T-cell (primary cell): ENCODE measurements around the gene ITGAE. TPM values are rescaled to one million over a fixed set of nuclear protein-coding genes. Genes with fewer than 3 reads are reported as not detected.

Experiments
- ATAC-seq, 4 experiments: fragments of 200-7000 bp in 3 of 4; fragments of 150-1000 bp in 1 of 4; cut with Tn5 transposase; replicated peaks in 1 of 4; 1 replicate in 3 of 4; 2 replicates in 1 of 4; pipeline ENCODE4 v1.10.0; 2021; ENCODE audit warnings: moderate library complexity in 3 of 4, mild to moderate bottlenecking in 2 of 4, moderate number of reproducible peaks in 1 of 4
- CTCF ChIA-PET, 2 donors: fragments of 300-600 bp; sonication (Branson Sonifier 250); formaldehyde crosslinking; loops; one replicate each; lab custom pipeline; 2022; ENCODE audit warnings: antibody characterized with exemption in 2 of 2; lab: Charles Lee
- POLR2A ChIA-PET, 2 donors: fragments of 300-600 bp; sonication (Branson Sonifier 250); formaldehyde crosslinking; loops; one replicate each; lab custom pipeline; 2022; ENCODE audit warnings: antibody characterized with exemption in 2 of 2; lab: Charles Lee
- DNase-seq, 35 experiments: peaks; one replicate each; pipeline versions ENCODE4 v3.0.0 to v3.0.0-alpha.2; 2013 to 2023
- H3K27ac ChIP-seq: one replicate; pipeline ENCODE4 v1.5.1; 2013; ENCODE audit warnings: low read length
- H3K27me3 ChIP-seq, 2 experiments: replicated peaks in 1 of 2; 1 replicate in 1 of 2; 2 replicates in 1 of 2; pipeline versions ENCODE4 v1.6.1 to v1.7.0; 2013; ENCODE audit warnings: low read length in 1 of 2, mixed read lengths in 1 of 2; ENCODE audit not compliant: control insufficient read depth in 2 of 2, insufficient read depth in 2 of 2; ENCODE audit errors: extremely low read depth in 1 of 2
- H3K36me3 ChIP-seq, 2 donors: 1 replicate in 1 of 2; 2 replicates in 1 of 2; pipeline versions ENCODE4 v1.6.1 to v1.7.0; 2013; ENCODE audit warnings: low read length in 1 of 2; ENCODE audit not compliant: control insufficient read depth in 2 of 2, insufficient read depth in 1 of 2; ENCODE audit errors: extremely low read depth in 1 of 2
- H3K4me1 ChIP-seq, 2 experiments: 1 replicate in 1 of 2; 2 replicates in 1 of 2; pipeline versions ENCODE4 v1.6.1 to v1.7.0; 2013; ENCODE audit warnings: low read length in 2 of 2, mixed read lengths in 1 of 2; ENCODE audit not compliant: insufficient read depth in 2 of 2, control insufficient read depth in 1 of 2; ENCODE audit errors: extremely low read depth in 1 of 2
- H3K4me3 ChIP-seq, 2 donors: 1 replicate in 1 of 2; 2 replicates in 1 of 2; pipeline versions ENCODE4 v1.5.1 to v1.7.0; 2013; ENCODE audit warnings: mild to moderate bottlenecking in 2 of 2, low read length in 1 of 2, moderate library complexity in 1 of 2; ENCODE audit not compliant: control insufficient read depth in 1 of 2; ENCODE audit errors: extremely low read depth in 1 of 2
- H3K9me3 ChIP-seq: 2 replicates; pipeline ENCODE4 v1.7.0; 2013
- H3K27ac Mint-ChIP-seq, 2 donors: one replicate each; pipeline ENCODE4 v1.8.0; 2020 to 2021; ENCODE audit warnings: mild to moderate bottlenecking in 2 of 2, mixed read lengths in 2 of 2
- H3K27me3 Mint-ChIP-seq, 2 donors: one replicate each; pipeline ENCODE4 v1.8.0; 2021 to 2022; ENCODE audit warnings: mixed read lengths in 2 of 2
- H3K36me3 Mint-ChIP-seq: one replicate; pipeline ENCODE4 v1.8.0; 2021; ENCODE audit warnings: mixed read lengths
- H3K4me1 Mint-ChIP-seq, 3 donors: one replicate each; pipeline ENCODE4 v1.8.0; 2020 to 2022; ENCODE audit warnings: mixed read lengths in 3 of 3, mild to moderate bottlenecking in 1 of 3
- H3K4me3 Mint-ChIP-seq, 3 donors: one replicate each; pipeline ENCODE4 v1.8.0; 2020 to 2022; ENCODE audit warnings: mild to moderate bottlenecking in 3 of 3, mixed read lengths in 3 of 3, moderate library complexity in 3 of 3
- H3K9me3 Mint-ChIP-seq, 3 donors: one replicate each; pipeline ENCODE4 v1.8.0; 2020 to 2022; ENCODE audit warnings: mixed read lengths in 3 of 3
- WGBS: methylation state at CpG from one replicate; pipeline ENCODE4 v1.1.5; 2013; ENCODE audit warnings: missing lambda C conversion rate; ENCODE audit not compliant: insufficient coverage; 5-methylcytosine and 5-hydroxymethylcytosine counted together
- total RNA-seq, 35 experiments: library from RNA in 6 of 35; stranded (reverse) in 6 of 35; fragments of 120-200 nt in 1 of 35; gene quantifications; one replicate each; pipeline versions ENCODE4 v1.2.1 to v1.2.4 and lab custom pipeline; 2013 to 2026

ITGAE gene
- total RNA-seq, 5 donors from 2014 or later (not counting 1 experiment from before 2014, with no cell fraction given): 13.0 to 40.0 (median 25.2) TPM

DNA sequence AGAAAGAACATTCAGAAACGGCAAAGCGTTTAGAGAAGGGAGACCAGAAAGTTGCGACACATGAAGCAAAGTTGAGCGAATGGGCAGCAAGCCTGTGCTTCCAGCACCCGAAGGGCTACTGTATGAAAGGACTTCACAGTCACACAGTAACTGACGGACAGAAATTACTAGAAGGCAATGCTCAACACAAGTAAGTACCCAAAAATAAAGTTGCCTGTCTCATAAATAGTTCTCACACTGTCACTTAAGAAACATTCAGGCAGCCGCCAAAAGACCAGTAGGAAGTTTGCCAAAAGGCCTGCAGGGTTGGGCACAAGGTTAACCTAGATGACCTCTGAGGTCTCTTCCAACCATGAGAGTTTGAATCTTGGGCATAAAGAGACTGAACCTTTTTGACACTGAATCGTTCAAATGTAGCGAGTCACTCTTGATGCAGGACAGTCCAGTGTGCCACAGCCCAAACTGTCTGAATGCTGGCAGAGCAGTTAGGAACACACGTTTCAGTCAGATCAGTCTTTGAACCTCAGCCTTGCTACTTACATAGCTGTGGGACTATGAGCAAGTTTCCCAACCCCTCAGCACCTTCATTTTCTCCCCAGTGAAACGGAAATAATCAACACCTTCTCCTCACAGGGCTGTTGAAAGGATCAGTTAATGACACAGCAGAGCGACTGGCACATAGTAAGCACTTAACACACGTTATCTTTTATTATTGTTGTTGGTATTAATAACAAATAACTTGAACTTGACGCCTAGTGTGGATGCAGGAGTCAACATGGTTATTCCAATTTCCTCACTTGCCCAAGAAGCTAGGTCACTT lies 34.6 kb upstream of the ITGAE start:
- Mint-ChIP-seq H3K27ac (no peak overlapping the region), H3K9me3 (no peaks in the 10 kb centered on the region), H3K4me1 (peaks cover 10 to 30% (median 23%) of the 10 kb centered on the region in 3 donors), H3K4me3 (no peak overlapping the region), H3K36me3 (peaks cover 47% of the 10 kb centered on the region), H3K27me3 (no peaks in the 10 kb centered on the region)
- CTCF ChIA-PET: interaction anchor here (0.6 to 1.4 kb wide), 3 partner anchors 69 to 879 kb away, joined by 3 to 5 read pairs (median 4); no protein-coding TSS in a partner anchor
- WGBS: 91% methylated on average over 9 of the region's 14 CpGs
- Histone ChIP-seq H3K4me1 (no peaks in the 10 kb centered on the region), H3K36me3 (peaks cover 0 to 64% of the 10 kb centered on the region in 2 donors), H3K27ac (no peak overlapping the region), H3K9me3 (no peaks in the 10 kb centered on the region), H3K4me3 (no peak overlapping the region), H3K27me3 (no peaks in the 10 kb centered on the region)
- DNase-seq (no peak), ATAC-seq (no peak)
- POLR2A ChIA-PET: no interaction called here

DNA sequence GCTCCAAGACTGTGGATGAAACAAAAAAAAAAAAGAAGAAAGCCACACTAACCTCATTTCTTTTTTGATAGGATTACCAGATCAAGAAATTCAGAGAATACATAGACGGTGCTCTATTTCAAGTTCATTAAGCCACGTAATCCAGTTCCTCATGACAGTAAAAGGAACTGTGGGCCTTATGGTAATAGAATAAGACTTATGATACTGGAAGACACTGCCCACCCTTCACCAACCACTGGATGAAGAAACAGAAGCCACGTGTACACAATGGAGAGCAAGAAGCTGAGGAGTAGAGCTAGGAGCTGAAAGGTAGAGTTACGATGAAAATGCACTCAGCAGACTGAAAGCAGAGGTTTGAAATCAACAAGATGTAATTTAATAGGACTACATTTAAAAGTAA lies 33.8 kb upstream of the ITGAE start:
- CTCF ChIA-PET: interaction anchor here (0.6 to 1.4 kb wide), 5 partner anchors 96 to 1159 kb away, joined by 3 to 6 read pairs (median 5); no protein-coding TSS in a partner anchor
- no peaks in the 10 kb centered on the region for H3K9me3 Mint-ChIP-seq
- H3K27ac Mint-ChIP-seq: no peak overlapping the region
- ATAC-seq: no peak
- Histone ChIP-seq H3K27ac (no peak overlapping the region), H3K4me3 (no peak overlapping the region), H3K36me3 (peaks cover 0 to 57% of the 10 kb centered on the region in 2 donors), H3K4me1 (no peaks in the 10 kb centered on the region), H3K27me3 (no peaks in the 10 kb centered on the region), H3K9me3 (no peaks in the 10 kb centered on the region)
- no peak for DNase-seq
- no peaks in the 10 kb centered on the region for H3K27me3 Mint-ChIP-seq
- H3K36me3 Mint-ChIP-seq: peaks cover 39% of the 10 kb centered on the region
- peaks cover 3 to 23% (median 16%) of the 10 kb centered on the region in 3 donors for H3K4me1 Mint-ChIP-seq
- H3K4me3 Mint-ChIP-seq: no peak overlapping the region
- POLR2A ChIA-PET: no interaction called here
- WGBS: no CpG with 5 or more reads among the region's 4 CpGs

DNA sequence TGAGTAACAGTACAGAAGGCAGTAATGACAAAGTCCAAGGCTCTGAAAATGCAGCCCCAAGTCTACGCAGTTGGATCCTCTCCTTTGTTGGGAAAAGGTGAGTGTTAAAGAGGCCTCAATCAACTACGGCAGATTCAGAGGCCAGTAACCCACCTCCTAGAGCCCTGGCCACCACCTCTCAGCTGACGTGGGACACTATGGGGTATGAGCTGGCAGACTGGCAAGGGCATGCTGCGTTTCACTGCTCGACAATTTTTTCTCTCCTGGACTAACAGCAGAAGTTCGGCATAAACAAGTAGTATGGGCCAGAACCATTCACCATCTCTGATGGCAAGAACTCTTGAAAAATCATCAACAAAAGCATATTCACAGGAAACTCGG lies 27.9 kb upstream of the ITGAE start:
- H3K27me3 Mint-ChIP-seq: no peaks in the 10 kb centered on the region
- 90% methylated on average over 2 of the region's 7 CpGs for WGBS
- no peaks in the 10 kb centered on the region for H3K9me3 Mint-ChIP-seq
- DNase-seq: no peak
- H3K27ac ChIP-seq: no peak overlapping the region
- no peak overlapping the region for H3K27ac Mint-ChIP-seq
- peaks cover 0 to 52% of the 10 kb centered on the region in 2 donors for H3K36me3 ChIP-seq
- ChIA-PET POLR2A (no interaction called here), CTCF (interaction anchor here in 1 of 2 donors (6.2 kb wide), 1 partner anchor 92 kb away, joined by 109 read pairs; no protein-coding TSS in a partner anchor)
- H3K27me3 ChIP-seq: no peaks in the 10 kb centered on the region
- no peaks in the 10 kb centered on the region for H3K4me1 ChIP-seq
- no peak overlapping the region for H3K4me3 ChIP-seq
- peaks cover 6 to 10% (median 8%) of the 10 kb centered on the region in 3 donors for H3K4me1 Mint-ChIP-seq
- ATAC-seq: no peak
- H3K36me3 Mint-ChIP-seq: peaks cover 48% of the 10 kb centered on the region
- no peaks in the 10 kb centered on the region for H3K9me3 ChIP-seq
- H3K4me3 Mint-ChIP-seq: no peak overlapping the region

DNA sequence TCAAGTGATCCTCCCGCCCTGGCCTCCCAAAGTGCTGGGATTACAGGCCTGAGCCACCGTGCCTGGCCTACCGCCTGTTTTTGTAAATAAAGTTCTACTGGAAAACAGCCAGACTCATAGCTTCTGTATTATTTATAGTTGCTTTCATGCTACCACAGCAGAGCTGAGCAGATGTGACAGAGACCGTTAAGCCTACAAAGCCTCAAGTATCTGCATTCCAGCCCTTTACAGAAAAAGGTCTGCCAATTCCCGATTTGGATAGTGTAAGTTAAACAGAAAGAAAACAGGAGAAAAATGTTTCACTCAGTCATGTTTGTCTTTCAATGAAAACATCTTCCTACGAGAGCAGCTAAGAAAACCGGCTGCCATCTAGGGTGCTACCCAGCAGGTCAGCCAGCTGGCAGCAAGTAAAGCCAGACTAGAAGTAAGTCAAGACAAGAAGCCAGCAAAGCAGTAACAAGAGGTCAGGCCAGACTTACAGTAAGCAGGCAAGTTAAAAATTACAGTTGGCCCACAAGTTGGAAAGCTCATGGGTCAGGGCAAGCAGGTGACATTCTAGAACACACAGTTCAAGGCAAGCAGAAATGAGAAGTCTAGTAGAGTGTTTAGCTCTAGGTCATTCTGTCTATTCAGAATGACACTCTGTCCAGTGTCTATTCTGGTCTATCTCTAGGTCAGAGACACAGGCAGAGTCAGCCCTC lies 27.3 kb upstream of the ITGAE start:
- Mint-ChIP-seq H3K4me3 (no peak overlapping the region), H3K27me3 (no peaks in the 10 kb centered on the region), H3K4me1 (peaks cover 3 to 8% (median 7%) of the 10 kb centered on the region in 3 donors), H3K9me3 (no peaks in the 10 kb centered on the region), H3K36me3 (peaks cover 47% of the 10 kb centered on the region), H3K27ac (no peak overlapping the region)
- DNase-seq (no peak), ATAC-seq (no peak)
- Histone ChIP-seq H3K4me3 (no peak overlapping the region), H3K27me3 (no peaks in the 10 kb centered on the region), H3K9me3 (no peaks in the 10 kb centered on the region), H3K4me1 (no peaks in the 10 kb centered on the region), H3K27ac (no peak overlapping the region), H3K36me3 (peaks cover 0 to 52% of the 10 kb centered on the region in 2 donors)
- ChIA-PET POLR2A (interaction anchor here in 1 of 2 donors (0.9 kb wide), 1 partner anchor 73 kb away, joined by 4 read pairs; no protein-coding TSS in a partner anchor), CTCF (interaction anchor here (0.6 to 6.2 kb wide), 5 partner anchors 10 to 980 kb away, joined by 3 to 109 read pairs (median 5); no protein-coding TSS in a partner anchor)
- WGBS: 98% methylated on average over 4 of the region's 7 CpGs

DNA sequence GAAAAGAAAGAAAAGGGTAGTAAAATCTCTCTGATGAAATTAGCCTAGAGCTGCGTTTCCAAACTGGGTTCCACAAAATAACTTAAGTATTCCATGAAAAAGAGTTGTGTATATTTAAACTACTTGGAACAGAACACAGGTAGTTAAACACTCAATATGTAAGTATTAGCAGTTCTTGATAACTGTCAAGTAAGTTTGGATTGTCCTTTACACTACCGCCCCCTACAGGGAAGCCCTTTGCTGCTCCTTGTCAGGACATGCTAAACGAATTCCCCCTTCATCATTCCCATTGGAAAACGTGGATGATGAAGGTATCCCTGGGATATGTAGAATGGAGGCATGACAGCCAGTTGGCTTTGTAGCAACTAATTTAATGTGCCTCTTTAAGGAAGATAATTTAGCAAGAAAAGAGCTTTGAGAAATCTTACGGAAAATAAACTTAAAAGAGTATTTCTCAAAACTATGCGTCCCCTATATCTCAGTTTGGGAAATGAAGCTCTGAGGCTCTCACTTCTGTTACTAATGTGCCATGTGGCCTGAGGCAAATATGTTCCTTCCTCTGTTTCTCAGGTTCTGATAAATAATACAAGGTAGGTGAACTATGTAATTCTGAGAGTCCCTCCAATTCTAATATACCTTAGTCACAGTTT lies 26.3 kb upstream of the ITGAE start:
- H3K4me3 ChIP-seq: no peak overlapping the region
- ATAC-seq (peak in 2 of 4 experiments; percentile 56 to 62), DNase-seq (peak; percentile 24 to 86 (median 63))
- no peak overlapping the region for H3K27ac Mint-ChIP-seq
- no peaks in the 10 kb centered on the region for H3K9me3 Mint-ChIP-seq
- H3K27me3 Mint-ChIP-seq: no peaks in the 10 kb centered on the region
- CTCF ChIA-PET: interaction anchor here (0.7 to 6.2 kb wide), 12 partner anchors 11 to 1712 kb away, joined by 3 to 109 read pairs (median 4); no protein-coding TSS in a partner anchor
- no peaks in the 10 kb centered on the region for H3K4me1 ChIP-seq
- no peak overlapping the region for H3K27ac ChIP-seq
- peaks cover 52% of the 10 kb centered on the region for H3K36me3 Mint-ChIP-seq
- no peaks in the 10 kb centered on the region for H3K27me3 ChIP-seq
- H3K4me3 Mint-ChIP-seq: no peak overlapping the region
- peaks cover 3 to 8% (median 7%) of the 10 kb centered on the region in 3 donors for H3K4me1 Mint-ChIP-seq
- H3K36me3 ChIP-seq: peaks cover 0 to 55% of the 10 kb centered on the region in 2 donors
- no CpG with 5 or more reads among the region's 6 CpGs for WGBS
- no peaks in the 10 kb centered on the region for H3K9me3 ChIP-seq
- POLR2A ChIA-PET: interaction anchor here in 1 of 2 donors (0.7 kb wide), 1 partner anchor 90 kb away, joined by 4 read pairs; no protein-coding TSS in a partner anchor
